ENCODE results near the gene PRPF38B. TPM values are rescaled to one million over a fixed set of nuclear protein-coding genes. Genes with fewer than 3 reads are reported as not detected.

Gene PRPF38B
- total and polyA plus RNA-seq, 10 of the 15 experiments (the other 5 are each of a cell fraction or from before 2014, with no cell fraction given) = 32.9 to 79.2 (median 47.8) TPM

DNA sequence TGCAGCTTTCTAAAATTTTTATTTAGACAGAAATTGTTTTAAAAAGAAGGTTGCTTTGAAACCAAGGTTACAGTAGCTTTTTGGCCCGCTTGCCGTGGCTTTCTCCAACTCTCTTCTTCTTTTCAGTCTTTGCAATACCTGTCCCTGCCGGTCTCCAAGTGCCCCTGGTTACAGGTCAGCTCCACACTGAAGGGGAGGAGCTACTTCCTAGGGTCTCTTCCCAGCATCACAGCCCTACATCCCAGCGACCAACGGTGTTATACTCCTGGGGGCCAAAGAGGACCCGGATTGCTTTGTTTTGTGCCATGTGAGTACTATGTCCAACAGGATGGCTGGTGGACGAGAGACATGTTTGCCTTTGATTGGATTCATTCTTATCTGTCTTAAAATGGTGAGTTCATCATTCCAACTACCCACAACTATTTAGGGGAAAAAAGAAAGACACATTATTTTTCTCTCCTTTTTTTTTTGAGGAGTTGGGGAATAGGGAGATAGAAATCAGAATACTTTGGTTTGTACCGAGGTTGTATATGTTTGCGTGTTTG is 20.6 kb downstream of the PRPF38B start, which contains the start of gene FNDC7 (continued):
- TF ChIP-seq, protein P1, sequence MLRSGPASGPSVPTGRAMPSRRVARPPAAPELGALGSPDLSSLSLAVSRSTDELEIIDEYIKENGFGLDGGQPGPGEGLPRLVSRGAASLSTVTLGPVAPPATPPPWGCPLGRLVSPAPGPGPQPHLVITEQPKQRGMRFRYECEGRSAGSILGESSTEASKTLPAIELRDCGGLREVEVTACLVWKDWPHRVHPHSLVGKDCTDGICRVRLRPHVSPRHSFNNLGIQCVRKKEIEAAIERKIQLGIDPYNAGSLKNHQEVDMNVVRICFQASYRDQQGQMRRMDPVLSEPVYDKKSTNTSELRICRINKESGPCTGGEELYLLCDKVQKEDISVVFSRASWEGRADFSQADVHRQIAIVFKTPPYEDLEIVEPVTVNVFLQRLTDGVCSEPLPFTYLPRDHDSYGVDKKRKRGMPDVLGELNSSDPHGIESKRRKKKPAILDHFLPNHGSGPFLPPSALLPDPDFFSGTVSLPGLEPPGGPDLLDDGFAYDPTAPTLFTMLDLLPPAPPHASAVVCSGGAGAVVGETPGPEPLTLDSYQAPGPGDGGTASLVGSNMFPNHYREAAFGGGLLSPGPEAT (IDR thresholded peaks at IDR 0.05; ENCODE audit: low read depth) = no peak

DNA sequence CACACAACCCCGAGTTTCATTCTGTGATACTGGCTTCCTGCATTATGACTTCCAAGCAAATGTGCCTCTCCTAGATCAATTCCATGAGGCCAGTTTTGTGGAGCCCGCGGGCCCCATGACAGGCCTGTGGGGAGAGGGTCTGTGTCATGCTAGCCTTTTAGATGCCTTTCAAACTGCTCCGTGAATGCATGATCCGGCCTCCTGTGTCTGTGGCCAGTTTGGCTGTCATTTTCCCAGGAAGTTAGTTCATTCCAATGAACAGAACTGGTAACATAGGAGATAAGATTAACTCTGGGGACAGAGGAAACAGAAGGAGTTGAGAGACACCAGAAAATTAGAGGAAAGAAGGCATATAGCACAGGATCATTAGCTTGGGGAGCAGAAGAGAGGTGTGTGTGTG is 23.8 kb downstream of the PRPF38B start:
- H3K4me2 ChIP-seq (ENCODE audit: control insufficient read depth, insufficient read depth) = no peak overlapping the region
- POLR2A ChIA-PET = no interaction called here
- RAD21 ChIA-PET (ENCODE audit: unreplicated experiment) = no interaction called here
- no peak overlapping the region for H3K27ac ChIP-seq (ENCODE audit: control insufficient read depth, insufficient read depth)
- no peaks in the 10 kb centered on the region for H3K36me3 ChIP-seq (ENCODE audit: control insufficient read depth in 2 of 2, insufficient read depth in 2 of 2, low read length in 1 of 2)
- no peak overlapping the region for H2AFZ ChIP-seq (ENCODE audit: control insufficient read depth, low read depth, low read length)
- DNase-seq (ENCODE audit: low read depth, low spot score) (no peak), ATAC-seq (no peak), FAIRE-seq (no peak)
- intact Hi-C loops (cut with micrococcal nuclease; ENCODE audit: unreplicated experiment) = no loop called here
- no peaks in the 10 kb centered on the region for H4K20me1 ChIP-seq (ENCODE audit: control insufficient read depth, insufficient read depth)
- SMC1A ChIA-PET (ENCODE audit: uncharacterized antibody, unreplicated experiment) = interaction anchor here (1.5 kb wide), 1 partner anchor 14 kb away, joined by 3 read pairs; no protein-coding TSS in a partner anchor
- H3K27me3 ChIP-seq (replicated peaks in 1 of 2; ENCODE audit: control insufficient read depth in 2 of 2, insufficient read depth in 2 of 2, low read length in 1 of 2) = peaks cover 0 to 2% of the 10 kb centered on the region in 2 experiments; a peak in 2 of 4 replicates
- no peaks in the 10 kb centered on the region for H3K4me1 ChIP-seq (ENCODE audit: control insufficient read depth, insufficient read depth, low read length)
- no peak overlapping the region for H3K9ac ChIP-seq (ENCODE audit: control insufficient read depth, insufficient read depth, low read length)
- CTCF ChIA-PET = interaction anchor here (1.3 kb wide), 1 partner anchor 113 kb away, joined by 3 read pairs; no protein-coding TSS in a partner anchor
- 46% methylated on average over 5 of the region's 5 CpGs for WGBS (ENCODE audit: insufficient coverage, insufficient replicate concordance, low lambda C conversion rate, missing lambda C conversion rate)
- no peak overlapping the region for H3K4me3 ChIP-seq
- BruUV-seq (replicated peaks) = no TSS peak
- H3K9me3 ChIP-seq (replicated peaks; ENCODE audit: control insufficient read depth, insufficient read depth, low read length) = no peaks in the 10 kb centered on the region
- in situ Hi-C loops (cut with MboI) = no loop called here
- no peaks in the 10 kb centered on the region for H3K79me2 ChIP-seq (ENCODE audit: control insufficient read depth, insufficient read depth, low read length)
- TF ChIP-seq RFX5 (IDR thresholded peaks at IDR 0.05; ENCODE audit: low read depth, low read length) (no peak), ZSCAN29 (IDR thresholded peaks at IDR 0.05) (no peak), PML (IDR thresholded peaks at IDR 0.05; ENCODE audit: low read length) (no peak), SMAD5 (IDR thresholded peaks at IDR 0.05; ENCODE audit: low read depth) (no peak), HDAC6 (IDR thresholded peaks at IDR 0.05; ENCODE audit: unreplicated experiment) (no peak), EZH2 (IDR thresholded peaks at IDR 0.05; ENCODE audit: borderline replicate concordance, control insufficient read depth, low read depth, low read length) (no peak), CBFB (IDR thresholded peaks at IDR 0.05; ENCODE audit: low read depth) (no peak), SUZ12 (IDR thresholded peaks at IDR 0.05; ENCODE audit: unreplicated experiment) (no peak), NFYB (IDR thresholded peaks at IDR 0.05; ENCODE audit: insufficient read depth, low read depth, low read length) (no peak), GABPA (IDR thresholded peaks at IDR 0.05; ENCODE audit: low read depth) (no peak), LARP7 (IDR thresholded peaks at IDR 0.05) (no peak), SMC3 (IDR thresholded peaks at IDR 0.05; ENCODE audit: borderline replicate concordance, low read length) (no peak), MEF2A (IDR thresholded peaks at IDR 0.05; ENCODE audit: insufficient read depth, low read depth, low read length) (no peak)
- TF ChIP-seq, protein P2, sequence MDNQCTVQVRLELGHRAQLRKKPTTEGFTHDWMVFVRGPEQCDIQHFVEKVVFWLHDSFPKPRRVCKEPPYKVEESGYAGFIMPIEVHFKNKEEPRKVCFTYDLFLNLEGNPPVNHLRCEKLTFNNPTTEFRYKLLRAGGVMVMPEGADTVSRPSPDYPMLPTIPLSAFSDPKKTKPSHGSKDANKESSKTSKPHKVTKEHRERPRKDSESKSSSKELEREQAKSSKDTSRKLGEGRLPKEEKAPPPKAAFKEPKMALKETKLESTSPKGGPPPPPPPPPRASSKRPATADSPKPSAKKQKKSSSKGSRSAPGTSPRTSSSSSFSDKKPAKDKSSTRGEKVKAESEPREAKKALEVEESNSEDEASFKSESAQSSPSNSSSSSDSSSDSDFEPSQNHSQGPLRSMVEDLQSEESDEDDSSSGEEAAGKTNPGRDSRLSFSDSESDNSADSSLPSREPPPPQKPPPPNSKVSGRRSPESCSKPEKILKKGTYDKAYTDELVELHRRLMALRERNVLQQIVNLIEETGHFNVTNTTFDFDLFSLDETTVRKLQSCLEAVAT (IDR thresholded peaks at IDR 0.05) = no peak
- TF ChIP-seq, protein P3, sequence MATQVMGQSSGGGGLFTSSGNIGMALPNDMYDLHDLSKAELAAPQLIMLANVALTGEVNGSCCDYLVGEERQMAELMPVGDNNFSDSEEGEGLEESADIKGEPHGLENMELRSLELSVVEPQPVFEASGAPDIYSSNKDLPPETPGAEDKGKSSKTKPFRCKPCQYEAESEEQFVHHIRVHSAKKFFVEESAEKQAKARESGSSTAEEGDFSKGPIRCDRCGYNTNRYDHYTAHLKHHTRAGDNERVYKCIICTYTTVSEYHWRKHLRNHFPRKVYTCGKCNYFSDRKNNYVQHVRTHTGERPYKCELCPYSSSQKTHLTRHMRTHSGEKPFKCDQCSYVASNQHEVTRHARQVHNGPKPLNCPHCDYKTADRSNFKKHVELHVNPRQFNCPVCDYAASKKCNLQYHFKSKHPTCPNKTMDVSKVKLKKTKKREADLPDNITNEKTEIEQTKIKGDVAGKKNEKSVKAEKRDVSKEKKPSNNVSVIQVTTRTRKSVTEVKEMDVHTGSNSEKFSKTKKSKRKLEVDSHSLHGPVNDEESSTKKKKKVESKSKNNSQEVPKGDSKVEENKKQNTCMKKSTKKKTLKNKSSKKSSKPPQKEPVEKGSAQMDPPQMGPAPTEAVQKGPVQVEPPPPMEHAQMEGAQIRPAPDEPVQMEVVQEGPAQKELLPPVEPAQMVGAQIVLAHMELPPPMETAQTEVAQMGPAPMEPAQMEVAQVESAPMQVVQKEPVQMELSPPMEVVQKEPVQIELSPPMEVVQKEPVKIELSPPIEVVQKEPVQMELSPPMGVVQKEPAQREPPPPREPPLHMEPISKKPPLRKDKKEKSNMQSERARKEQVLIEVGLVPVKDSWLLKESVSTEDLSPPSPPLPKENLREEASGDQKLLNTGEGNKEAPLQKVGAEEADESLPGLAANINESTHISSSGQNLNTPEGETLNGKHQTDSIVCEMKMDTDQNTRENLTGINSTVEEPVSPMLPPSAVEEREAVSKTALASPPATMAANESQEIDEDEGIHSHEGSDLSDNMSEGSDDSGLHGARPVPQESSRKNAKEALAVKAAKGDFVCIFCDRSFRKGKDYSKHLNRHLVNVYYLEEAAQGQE (IDR thresholded peaks at IDR 0.05; ENCODE audit: low read depth, low read length) = no peak
- TF ChIP-seq, protein P4, sequence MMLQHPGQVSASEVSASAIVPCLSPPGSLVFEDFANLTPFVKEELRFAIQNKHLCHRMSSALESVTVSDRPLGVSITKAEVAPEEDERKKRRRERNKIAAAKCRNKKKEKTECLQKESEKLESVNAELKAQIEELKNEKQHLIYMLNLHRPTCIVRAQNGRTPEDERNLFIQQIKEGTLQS (IDR thresholded peaks at IDR 0.05; ENCODE audit: borderline replicate concordance, extremely low read depth, low read depth, low read length) = no peak
